NCI-H524 treated with DMSO at 0.1 percent for 48 hours (cell line): ENCODE data around the gene STK32C.
"Not testable (repeated sequence)": the region's sequence is repeated elsewhere in the genome, so short reads cannot be mapped to it uniquely, and the experiment has no call there.

Experiments
- DNase-seq: peaks from one replicate; lab custom pipeline; 2025; lab: John Stamatoyannopoulos, UW

Gene STK32C

DNA sequence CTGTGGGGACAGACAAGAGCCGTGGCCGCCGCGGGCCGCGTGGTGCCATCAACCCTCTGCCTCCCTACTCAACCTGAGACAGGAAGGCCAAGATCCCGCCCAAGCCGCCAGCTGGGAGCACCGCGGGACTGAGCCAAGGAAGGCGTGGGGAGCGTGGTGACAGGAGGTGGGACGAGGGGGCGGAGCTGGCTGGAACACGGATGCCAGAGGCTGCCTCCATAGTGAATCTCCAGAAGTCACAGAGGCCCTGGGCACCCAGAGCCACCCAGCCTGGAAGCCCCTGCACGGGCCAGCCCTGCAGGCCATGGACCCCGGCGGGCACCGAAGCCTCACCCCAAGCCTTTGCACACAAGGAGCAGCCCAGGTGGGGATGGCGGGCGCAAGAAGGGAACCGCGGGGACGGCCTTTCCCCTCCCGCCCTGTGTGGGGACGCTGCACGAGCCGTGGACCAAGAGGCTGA lies 139.1 kb downstream of the STK32C start:
- no peak for DNase-seq

DNA sequence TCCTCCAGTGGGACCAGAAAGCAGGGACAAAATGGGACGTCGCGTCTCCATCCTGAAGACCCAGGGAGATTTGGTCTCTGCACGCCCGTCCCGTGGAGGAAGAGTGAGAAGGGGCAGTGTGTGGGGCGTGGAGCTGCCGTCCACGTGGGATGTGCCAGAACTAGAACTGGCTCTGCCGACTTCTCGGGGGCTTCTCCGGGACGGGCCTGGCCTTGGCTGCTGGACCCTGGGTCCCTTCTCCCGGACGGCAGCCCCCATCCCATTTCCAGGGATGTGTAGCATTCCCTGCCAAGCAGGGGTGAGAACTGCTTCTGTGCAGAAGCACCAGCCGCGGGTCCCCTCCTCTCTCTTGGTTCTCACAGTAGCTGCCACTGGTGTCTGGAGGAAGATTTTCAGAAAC lies 139.8 kb downstream of the STK32C start:
- DNase-seq: no peak

DNA sequence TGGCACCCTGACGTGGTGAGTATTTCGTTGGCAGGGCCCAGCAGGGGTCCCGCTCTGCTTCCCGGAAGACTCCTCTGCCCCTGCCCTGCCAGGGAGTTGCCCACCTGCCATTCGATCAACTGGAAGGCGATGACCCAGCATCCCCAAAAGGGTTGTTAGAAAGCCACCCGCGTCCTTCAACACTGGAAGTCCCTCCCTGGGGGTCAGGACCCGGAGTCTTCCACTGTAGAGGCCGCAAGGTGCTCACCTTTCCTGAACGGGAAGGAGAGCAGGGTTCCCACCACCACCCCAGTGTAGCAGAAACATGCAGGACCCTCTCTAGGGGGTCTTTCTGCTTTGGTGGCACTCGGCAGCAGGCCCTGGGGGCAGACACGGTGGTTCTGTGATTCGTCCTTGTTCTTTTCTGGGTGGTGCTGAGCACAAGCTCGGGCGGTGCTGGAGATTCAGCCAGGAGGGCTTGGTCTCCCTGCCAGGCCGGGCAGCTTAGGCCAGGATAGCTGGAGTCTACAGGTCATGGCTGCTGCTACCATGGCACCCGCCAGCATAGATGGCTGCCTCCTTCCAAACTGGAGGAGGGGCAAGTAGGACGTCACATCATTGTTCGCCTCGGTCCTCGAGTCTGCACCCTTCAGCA lies 140.6 kb downstream of the STK32C start:
- DNase-seq: no peak

DNA sequence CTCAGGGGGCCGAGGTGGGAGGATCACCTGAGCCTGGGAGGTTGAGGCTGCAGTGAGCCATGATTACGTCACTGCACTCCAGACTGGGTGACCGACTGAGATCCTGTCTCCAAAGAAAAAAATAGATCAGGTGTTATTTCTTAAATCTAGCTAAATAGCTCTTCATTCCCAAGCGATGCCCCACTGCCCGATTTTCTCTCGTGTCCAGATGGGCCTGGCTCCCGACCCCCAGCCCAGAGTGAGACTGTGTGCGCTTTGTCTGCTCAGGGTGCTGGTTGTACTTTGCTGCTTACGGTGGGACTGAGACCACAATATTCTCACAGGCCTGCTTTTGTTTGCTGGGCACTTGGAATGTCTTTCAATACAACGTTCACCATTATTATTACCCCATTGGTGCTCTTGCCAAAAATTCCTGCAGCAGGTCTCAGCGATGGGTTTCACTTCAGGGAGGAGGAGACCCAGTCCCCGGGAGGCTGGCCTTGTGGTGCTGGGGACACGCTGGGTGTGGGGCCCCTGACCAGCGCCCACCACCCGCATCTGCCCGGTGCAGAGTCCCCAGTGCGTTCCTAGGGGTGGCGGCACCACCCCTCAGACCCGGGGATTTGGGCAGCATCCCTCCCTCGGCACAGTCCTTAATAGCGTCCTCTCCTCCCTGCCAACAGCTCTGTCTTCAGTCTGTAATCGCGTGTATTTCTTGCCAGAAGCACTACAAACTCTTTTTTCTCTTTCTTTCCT lies 141.4 kb downstream of the STK32C start:
- no peak for DNase-seq

DNA sequence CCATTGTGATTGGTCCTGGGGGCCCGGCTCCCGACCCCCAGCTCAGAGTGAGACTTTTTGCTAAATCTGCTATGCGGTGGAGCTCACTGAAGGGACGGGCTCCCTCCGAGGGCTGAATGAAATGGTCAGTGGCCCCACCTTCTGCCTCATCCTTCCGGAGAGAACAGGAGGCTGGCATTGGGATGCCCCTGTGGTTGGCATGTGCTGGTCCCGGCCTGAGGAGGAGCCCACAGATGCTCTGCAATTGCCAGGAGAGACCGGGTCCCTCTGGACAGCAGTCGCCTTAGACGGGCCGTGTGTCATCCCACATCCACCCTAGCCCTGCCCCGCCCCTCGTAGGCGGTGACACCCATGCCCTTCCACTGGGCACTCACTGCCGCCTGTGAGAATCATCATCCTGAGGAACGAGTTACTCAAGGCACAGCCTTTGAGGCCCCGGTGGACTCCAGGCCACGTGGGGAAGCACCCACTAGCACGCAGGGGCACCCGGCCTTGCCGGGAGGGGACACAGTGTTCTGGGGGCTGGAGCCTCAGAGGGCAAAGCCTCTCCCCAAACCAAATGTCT lies 142.3 kb downstream of the STK32C start:
- no peak for DNase-seq

DNA sequence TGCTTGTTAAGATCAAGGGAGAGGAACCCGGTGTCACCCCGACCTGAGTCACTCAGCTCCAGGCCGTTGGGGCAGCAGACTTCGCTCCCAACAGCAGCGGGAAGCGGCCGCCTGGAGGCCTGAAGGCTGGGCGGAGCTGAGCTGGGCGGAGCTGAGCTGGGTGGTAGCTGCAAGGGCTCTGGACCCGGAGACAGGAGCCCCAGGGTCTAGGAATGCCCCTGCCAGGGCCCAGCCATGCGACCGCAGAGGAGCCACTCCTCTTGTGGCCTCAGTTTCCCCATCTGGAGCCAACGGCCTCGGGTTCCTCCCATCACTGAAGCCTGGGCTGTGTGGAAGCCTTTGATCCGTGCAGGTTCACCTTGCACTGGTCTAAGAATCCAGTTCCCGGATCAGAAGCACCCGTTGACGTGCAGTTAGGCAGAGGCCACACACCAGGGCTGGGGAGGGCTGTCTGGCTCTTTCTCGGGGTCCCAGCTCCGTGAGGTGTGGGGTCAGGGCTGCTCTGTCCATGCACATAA lies 142.9 kb downstream of the STK32C start:
- no peak for DNase-seq

DNA sequence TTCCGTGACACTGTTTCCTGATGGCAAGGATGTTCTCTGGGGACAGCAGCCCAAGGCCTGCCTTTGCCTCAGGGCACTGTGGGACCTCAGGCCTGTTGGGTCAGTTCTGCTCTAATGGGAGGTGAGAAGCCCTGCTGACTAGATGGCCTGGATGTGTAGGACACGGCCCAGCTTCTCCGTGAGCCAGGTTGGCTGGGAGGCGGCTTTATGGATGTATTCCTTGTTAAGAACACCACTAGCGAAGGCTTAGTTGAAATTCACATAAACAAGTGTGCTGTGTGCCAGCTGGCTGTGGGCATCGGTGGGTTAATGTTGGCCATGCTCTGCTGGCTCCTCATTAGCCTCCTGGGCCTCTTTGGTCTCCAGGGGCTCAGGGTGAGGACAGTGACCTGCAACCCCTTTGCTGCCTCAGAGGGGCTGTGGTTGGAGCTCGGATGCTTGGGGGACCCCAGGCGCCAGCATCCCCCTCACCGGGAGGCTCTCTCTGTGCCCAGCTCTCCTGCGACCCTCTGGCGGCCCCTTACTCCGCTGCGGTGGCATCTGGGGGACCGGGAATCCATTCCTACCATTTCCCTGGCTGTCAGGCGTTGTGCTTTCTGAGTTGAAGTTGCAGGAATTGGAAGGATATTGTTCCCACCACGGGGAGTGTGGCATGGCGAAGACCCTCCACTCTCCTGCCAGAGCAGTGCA lies 143.8 kb downstream of the STK32C start:
- DNase-seq: no peak

DNA sequence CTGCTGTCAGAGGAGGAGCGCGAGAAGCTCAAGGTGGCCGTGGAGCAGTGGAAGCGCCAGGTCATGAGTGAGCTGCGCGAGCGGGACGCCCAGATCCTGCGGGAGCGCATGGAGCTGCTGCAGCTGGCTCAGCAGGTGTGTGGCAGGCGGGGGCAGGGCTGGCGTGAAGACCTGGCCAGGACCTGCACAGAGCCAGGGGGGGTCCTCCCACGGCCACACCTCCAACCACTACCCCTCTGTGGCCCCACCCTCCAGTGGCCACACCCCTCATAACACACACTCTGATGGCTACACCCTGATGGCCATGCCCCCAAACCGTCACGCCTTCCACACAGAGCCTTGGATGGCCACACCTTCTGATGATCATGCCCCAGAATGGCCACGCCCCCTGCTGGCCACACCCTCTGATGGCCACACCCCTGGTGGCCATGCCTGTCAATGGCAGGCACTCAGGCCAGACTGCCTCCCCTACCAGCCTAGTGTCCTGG lies 144.4 kb downstream of the STK32C start:
- no peak for DNase-seq

DNA sequence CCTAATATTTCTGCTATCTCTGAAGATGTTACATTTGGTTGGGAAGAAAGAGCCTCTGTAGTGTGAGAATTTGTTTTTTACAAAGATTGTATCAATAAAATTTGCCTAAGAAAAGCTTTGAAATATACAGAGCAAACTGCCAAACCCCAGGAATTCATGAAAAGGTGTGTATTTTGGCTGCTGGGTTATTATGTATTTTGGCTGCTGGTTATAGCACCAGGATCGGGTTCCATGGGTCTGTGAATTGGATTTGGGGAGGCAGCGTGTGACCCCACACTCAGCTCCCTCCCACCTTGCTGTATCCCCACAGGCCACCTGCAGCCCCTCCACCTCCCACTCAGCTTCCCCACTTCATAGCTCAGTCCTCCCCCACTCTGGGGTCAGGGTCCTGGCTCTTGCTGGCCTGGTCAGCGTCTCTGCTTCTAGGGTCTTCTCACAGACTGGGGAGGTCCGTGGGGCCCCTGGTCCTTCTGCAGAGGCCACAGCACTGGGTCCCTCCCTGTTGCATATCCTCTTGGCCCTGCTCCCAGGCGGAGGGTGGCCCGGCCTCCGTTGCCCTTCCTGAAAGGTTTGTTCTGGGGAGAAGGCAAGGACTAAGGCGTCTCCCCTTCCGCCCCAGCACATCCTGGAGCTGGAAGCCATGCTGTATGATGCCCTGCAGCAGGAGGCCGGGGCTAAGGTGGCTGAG lies 145.0 kb downstream of the STK32C start:
- no peak for DNase-seq

DNA sequence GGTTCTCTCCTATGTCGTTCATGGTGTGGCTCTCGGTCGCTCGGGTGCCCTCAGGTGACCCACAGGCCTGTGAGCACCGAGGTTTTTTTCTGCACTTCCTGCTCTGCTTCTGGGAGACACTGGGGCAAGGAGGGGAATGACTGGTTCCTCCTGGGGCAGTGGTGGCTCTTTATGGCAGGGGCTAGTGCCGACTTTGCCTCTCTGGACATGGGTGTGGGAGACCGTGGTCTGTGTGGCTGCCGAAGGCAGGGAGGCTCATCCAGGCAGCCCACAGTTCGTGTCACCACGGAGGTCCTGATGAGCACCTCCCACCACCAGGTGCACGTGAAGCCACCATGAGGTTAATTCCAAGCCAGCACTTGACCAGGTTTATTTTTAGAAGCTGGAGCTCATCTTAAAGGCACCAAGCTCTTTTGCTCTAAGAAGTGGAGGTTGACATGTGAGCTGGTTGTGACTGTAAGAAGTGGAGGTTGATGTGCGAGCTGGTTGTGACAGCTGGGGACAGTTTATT lies 145.7 kb downstream of the STK32C start:
- no peak for DNase-seq

DNA sequence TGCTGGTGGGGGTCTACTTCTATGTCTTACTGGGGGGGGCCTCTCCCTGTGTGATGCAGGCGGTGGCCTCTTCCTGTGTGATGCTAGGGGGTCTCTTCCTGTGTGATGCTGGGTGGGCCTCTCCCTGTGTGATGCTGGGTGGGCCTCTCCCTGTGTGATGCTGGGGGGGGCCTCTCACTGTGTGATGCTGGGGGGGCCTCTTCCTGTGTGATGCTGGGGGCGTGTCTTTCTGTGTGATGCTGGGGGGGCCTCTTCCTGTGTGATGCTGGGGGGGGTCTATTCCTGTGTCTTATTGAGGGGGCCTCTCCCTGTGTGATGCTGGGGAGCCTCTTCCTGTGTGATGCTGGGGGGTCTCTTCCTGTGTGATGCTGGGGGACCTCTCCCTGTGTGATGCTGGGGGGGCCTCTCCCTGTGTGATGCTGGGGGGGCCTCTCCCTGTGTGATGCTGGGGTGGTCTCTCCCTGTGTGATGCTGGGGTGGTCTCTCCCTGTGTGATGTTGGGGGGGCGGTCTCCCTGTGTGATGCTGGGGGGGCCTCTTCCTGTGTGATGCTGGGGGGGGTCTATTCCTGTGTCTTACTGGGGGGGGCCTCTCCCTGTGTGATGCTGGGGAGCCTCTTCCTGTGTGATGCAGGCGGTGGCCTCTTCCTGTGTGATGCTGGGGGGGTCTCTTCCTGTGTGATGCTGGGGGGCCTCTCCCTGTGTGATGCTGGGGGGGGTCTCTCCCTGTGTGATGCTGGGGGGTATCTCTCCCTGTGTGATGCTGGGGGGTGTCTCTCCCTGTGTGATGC lies 146.7 kb downstream of the STK32C start:
- not testable (repeated sequence) for DNase-seq

DNA sequence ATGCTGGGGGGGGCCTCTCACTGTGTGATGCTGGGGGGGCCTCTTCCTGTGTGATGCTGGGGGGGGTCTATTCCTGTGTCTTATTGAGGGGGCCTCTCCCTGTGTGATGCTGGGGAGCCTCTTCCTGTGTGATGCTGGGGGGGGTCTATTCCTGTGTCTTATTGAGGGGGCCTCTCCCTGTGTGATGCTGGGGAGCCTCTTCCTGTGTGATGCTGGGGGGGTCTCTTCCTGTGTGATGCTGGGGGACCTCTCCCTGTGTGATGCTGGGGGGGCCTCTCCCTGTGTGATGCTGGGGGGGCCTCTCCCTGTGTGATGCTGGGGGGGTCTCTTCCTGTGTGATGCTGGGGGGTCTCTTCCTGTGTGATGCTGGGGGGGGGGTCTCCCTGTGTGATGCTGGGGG lies 147.5 kb downstream of the STK32C start:
- not testable (repeated sequence) for DNase-seq

DNA sequence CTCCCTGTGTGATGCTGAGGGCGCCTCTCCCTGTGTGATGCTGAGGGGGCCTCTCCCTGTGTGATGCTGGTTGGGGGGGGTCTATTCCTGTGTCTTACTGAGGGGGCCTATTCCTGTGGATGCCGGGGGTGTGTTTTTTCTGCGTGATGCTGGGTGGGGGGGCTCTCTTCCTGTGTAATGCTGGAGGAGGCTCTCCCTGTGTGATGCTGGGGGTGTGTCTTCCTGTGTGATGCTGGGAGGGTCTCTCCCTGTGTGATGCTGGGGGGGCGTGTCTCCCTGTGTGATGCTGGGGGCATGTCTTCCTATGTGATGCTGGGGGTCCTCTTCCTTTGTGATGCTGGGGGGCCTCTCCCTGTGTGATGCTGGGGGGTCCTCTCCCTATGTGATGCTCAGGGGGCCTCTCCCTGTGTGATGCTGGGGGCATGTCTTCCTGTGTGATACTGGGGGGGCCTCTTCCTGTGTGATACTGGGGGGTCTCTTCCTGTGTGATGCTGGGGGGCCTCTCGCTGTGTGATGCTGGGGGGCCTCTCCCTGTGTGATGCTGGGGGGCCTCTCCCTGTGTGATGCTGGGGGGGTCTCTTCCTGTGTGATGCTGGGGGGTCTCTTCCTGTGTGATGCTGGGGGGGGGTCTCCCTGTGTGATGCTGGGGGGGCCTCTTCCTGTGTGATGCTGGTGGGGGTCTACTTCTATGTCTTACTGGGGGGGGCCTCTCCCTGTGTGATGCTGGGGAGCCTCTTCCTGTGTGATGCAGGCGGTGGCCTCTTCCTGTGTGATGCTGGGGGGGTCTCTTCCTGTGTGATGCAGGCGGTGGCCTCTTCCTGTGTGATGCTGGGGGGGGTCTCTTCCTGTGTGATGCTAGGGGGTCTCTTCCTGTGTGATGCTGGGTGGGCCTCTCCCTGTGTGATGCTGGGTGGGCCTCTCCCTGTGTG lies 148.2 kb downstream of the STK32C start:
- DNase-seq: not testable (repeated sequence)

DNA sequence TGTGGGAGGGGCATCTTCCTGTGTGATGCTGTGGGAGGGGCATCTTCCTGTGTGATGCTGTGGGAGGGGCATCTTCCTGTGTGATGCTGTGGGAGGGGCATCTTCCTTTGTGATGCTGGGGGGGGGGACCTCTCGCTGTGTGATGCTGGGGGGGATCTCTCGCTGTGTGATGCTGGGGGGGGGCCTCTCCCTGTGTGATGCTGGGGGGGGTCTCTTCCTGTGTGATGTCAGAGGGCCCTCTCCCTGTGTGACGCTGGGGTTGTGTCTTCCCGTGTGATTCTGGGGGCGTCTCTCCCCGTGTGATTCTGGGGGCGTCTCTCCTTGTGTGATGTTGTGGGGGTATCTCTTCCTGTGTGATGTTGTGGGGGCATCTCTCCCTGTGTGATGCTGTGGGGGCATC lies 148.9 kb downstream of the STK32C start:
- DNase-seq: no peak

DNA sequence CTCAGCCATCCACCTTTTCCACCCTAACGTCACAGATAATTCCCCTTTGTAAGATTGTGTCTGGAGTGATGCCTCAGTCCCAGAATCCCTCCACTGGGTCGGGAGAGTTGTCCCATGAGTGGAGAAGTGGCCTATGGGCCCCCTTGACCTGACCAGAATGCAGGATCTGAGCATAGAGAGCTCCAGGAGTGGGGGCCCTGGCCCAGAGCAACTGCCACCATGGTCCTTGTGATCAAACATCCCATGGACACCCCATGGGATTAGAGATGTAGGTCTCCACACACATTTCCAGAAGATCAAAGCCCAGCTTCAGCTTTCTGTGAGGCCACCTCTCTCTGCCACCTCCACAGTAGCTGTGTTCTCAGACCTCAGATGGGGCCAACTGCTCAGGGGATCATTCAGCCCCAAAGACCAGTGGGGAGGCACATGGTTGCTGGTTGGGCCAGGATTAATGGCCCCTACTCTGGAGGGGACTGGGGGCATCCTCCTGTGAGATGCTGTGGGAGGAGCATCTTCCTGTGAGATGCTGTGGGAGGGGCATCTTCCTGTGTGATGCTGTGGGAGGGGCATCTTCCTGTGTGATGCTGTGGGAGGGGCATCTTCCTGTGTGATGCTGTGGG lies 149.5 kb downstream of the STK32C start:
- no peak for DNase-seq
